CD14-positive monocyte (primary cell): ENCODE data around the gene RSAD2. TPM values are rescaled to one million over a fixed set of nuclear protein-coding genes. Genes with fewer than 3 reads are reported as not detected.

ENCODE experiments used
- DNase-seq, 3 donors: peaks; one replicate each; pipeline ENCODE4 v3.0.0-alpha.2; 2011 to 2022
- H2AFZ ChIP-seq: 2 replicates; pipeline ENCODE4 v1.6.0; 2012; ENCODE audit warnings: mild to moderate bottlenecking, low read depth, low read length, inconsistent platforms; ENCODE audit not compliant: insufficient read depth, poor library complexity, severe bottlenecking
- H3K27ac ChIP-seq, 2 donors: 1 replicate in 1 of 2; 2 replicates in 1 of 2; pipeline ENCODE4 v1.5.1; 2012 to 2013; ENCODE audit warnings: low read length in 2 of 2, control low read depth in 1 of 2, inconsistent platforms in 1 of 2, low read depth in 1 of 2, mild to moderate bottlenecking in 1 of 2
- H3K27me3 ChIP-seq, 2 donors: one replicate each; pipeline versions ENCODE4 v1.6.0 to v1.6.1; 2011 to 2013; ENCODE audit warnings: low read length in 2 of 2; ENCODE audit not compliant: control insufficient read depth in 2 of 2, insufficient read depth in 2 of 2
- H3K36me3 ChIP-seq, 2 donors: replicated peaks in 1 of 2; 1 replicate in 1 of 2; 2 replicates in 1 of 2; pipeline versions ENCODE4 v1.5.1 to v1.6.1; 2012 to 2013; ENCODE audit warnings: low read length in 2 of 2, control low read depth in 1 of 2, inconsistent platforms in 1 of 2, mild to moderate bottlenecking in 1 of 2; ENCODE audit not compliant: insufficient read depth in 2 of 2, control insufficient read depth in 1 of 2
- H3K4me1 ChIP-seq, 2 donors: 1 replicate in 1 of 2; 2 replicates in 1 of 2; pipeline versions ENCODE4 v1.5.1 to v1.6.1; 2012 to 2013; ENCODE audit warnings: low read length in 2 of 2, control low read depth in 1 of 2, inconsistent platforms in 1 of 2, mild to moderate bottlenecking in 1 of 2, moderate library complexity in 1 of 2; ENCODE audit not compliant: insufficient read depth in 2 of 2, control insufficient read depth in 1 of 2
- H3K4me2 ChIP-seq: replicated peaks from 2 replicates; pipeline ENCODE3; 2012; ENCODE audit warnings: low read length, moderate library complexity, mild to moderate bottlenecking; ENCODE audit not compliant: poor library complexity, severe bottlenecking; ENCODE audit errors: extremely low read depth
- H3K4me3 ChIP-seq, 3 experiments: fragments of 200-600 bp in 1 of 3; sonication (generic) in 1 of 3; replicated peaks in 1 of 3; 1 replicate in 2 of 3; 2 replicates in 1 of 3; pipeline ENCODE4 v1.5.1; 2011 to 2013; ENCODE audit warnings: low read length in 3 of 3, mild to moderate bottlenecking in 3 of 3, control low read depth in 2 of 3, low read depth in 2 of 3, inconsistent platforms in 1 of 3, moderate library complexity in 1 of 3
- H3K79me2 ChIP-seq: 2 replicates; pipeline ENCODE4 v1.6.0; 2012; ENCODE audit warnings: mild to moderate bottlenecking, control low read depth, inconsistent platforms, low read length, moderate library complexity; ENCODE audit not compliant: insufficient read depth
- H3K9ac ChIP-seq: 2 replicates; pipeline ENCODE4 v1.6.0; 2017; ENCODE audit warnings: low read length, mild to moderate bottlenecking; ENCODE audit not compliant: insufficient read depth, poor library complexity, severe bottlenecking
- H3K9me3 ChIP-seq, 2 donors: replicated peaks in 1 of 2; 1 replicate in 1 of 2; 2 replicates in 1 of 2; pipeline versions ENCODE4 v1.5.1 to v1.6.1; 2012 to 2013; ENCODE audit warnings: low read length in 2 of 2, control low read depth in 1 of 2; ENCODE audit not compliant: control insufficient read depth in 1 of 2, insufficient read depth in 1 of 2
- H4K20me1 ChIP-seq: 2 replicates; pipeline ENCODE4 v1.6.0; 2012; ENCODE audit warnings: mild to moderate bottlenecking, low read length, control low read depth, moderate library complexity; ENCODE audit not compliant: insufficient read depth
- H3K27ac Mint-ChIP-seq, 7 donors: one replicate each; pipeline ENCODE4 v1.8.0; 2020; ENCODE audit warnings: mild to moderate bottlenecking in 7 of 7, mixed read lengths in 7 of 7, moderate library complexity in 6 of 7, inconsistent platforms in 2 of 7
- H3K27me3 Mint-ChIP-seq, 3 donors: one replicate each; pipeline ENCODE4 v1.8.0; 2021 to 2022; ENCODE audit warnings: low read depth in 3 of 3, mild to moderate bottlenecking in 3 of 3, mixed read lengths in 3 of 3, moderate library complexity in 3 of 3, inconsistent platforms in 1 of 3
- H3K36me3 Mint-ChIP-seq, 2 donors: one replicate each; pipeline ENCODE4 v1.8.0; 2020; ENCODE audit warnings: mixed read lengths in 2 of 2, inconsistent platforms in 1 of 2, mild to moderate bottlenecking in 1 of 2
- H3K4me1 Mint-ChIP-seq: one replicate; pipeline ENCODE4 v1.8.0; 2020; ENCODE audit warnings: mild to moderate bottlenecking, mixed read lengths
- H3K4me3 Mint-ChIP-seq, 2 donors: one replicate each; pipeline ENCODE4 v1.8.0; 2020; ENCODE audit warnings: mild to moderate bottlenecking in 2 of 2, mixed read lengths in 2 of 2, moderate library complexity in 1 of 2
- H3K9me3 Mint-ChIP-seq, 7 donors: one replicate each; pipeline ENCODE4 v1.8.0; 2020 to 2022; ENCODE audit warnings: mixed read lengths in 7 of 7, mild to moderate bottlenecking in 6 of 7, moderate library complexity in 6 of 7, inconsistent platforms in 2 of 7
- CTCF ChIP-seq: fragments of 200-600 bp; IDR thresholded peaks from one replicate; pipeline ENCODE4 v1.8.0; 2022; ENCODE audit warnings: antibody characterized with exemption, mild to moderate bottlenecking
- WGBS: methylation state at CpG from one replicate; pipeline ENCODE4 v1.1.5; 2013; ENCODE audit warnings: missing lambda C conversion rate; ENCODE audit not compliant: insufficient coverage; 5-methylcytosine and 5-hydroxymethylcytosine counted together
- intact Hi-C, 2 donors: fragments of 100-400 bp; cut with micrococcal nuclease; formaldehyde crosslinking; loops; one replicate each; pipeline versions ENCODE4 v1.15.0 to v1.15.1; 2023
- polyA plus RNA-seq, 3 donors: library from polyadenylated mRNA; depleted of rRNA in 1 of 3; unstranded in 2 of 3; stranded (reverse) in 1 of 3; fragments of 300-500 nt in 2 of 3; fragments of >200 nt in 1 of 3; fragmentation: Illumina TruSeq in 2 of 3; gene quantifications; 1 replicate in 2 of 3; 2 replicates in 1 of 3; pipeline ENCODE4 v1.2.3, GENCODE V29; 2012 to 2021

The RSAD2 gene
- polyA plus RNA-seq, 3 donors, result 6.0 to 12.6 (median 10.3) TPM

DNA sequence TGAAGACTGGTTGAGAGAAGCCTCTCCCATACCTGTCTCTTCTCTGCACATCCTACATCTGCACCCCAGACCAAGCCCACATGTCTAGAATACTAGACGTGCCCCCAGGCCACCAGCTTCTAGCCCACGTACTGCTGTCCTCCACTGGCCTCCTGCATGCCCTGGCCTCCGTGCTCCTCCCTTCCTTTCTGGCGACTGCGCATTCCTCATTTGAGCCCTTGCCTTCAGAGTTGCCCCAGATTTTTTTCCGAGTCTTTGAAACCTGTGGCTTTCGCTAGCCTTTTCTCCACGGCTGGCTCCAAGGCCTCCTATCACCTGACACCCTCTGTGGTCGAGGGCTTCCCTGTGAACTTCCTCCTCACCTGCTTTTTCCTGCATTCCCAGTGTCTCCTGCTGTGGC, 50.9 kb downstream of the RSAD2 start:
- H3K9me3 ChIP-seq, result peaks cover 0 to 3% of the 10 kb centered on the region in 2 donors

GRCh38 chr2:6929196-6929819, 51.7 kb downstream of the RSAD2 start:
- H3K4me3 ChIP-seq, result no peak overlapping the region
- no peak overlapping the region for H2AFZ ChIP-seq
- H3K27me3 Mint-ChIP-seq, result no peaks in the 10 kb centered on the region
- no CpG with 5 or more reads among the region's 6 CpGs for WGBS
- H3K9me3 ChIP-seq, result peaks cover 0 to 3% of the 10 kb centered on the region in 2 donors
- no peaks in the 10 kb centered on the region for H3K36me3 ChIP-seq
- peaks cover 25% of the 10 kb centered on the region for H3K79me2 ChIP-seq
- no peaks in the 10 kb centered on the region for H3K27me3 ChIP-seq
- no peak for DNase-seq
- no peak overlapping the region for H3K4me3 Mint-ChIP-seq
- peaks cover 0 to 8% of the 10 kb centered on the region in 2 donors for H3K4me1 ChIP-seq
- intact Hi-C loops, result no loop called here
- peaks cover 0 to 7% (median 0%) of the 10 kb centered on the region in 7 donors for H3K9me3 Mint-ChIP-seq
- H3K4me1 Mint-ChIP-seq, result peaks cover 26% of the 10 kb centered on the region
- no peak overlapping the region for H3K9ac ChIP-seq
- no peak overlapping the region for H3K27ac ChIP-seq
- H3K36me3 Mint-ChIP-seq, result peaks cover 2% of the 10 kb centered on the region in 2 donors
- H3K4me2 ChIP-seq, result no peak overlapping the region
- no peak overlapping the region for H3K27ac Mint-ChIP-seq
- TF ChIP-seq CTCF, result no peak
- no peaks in the 10 kb centered on the region for H4K20me1 ChIP-seq

More for the DNA sequence above, 50.9 kb downstream of the RSAD2 start:
- no peak overlapping the region for H3K9ac ChIP-seq
- peaks cover 19% of the 10 kb centered on the region for H3K79me2 ChIP-seq
- H3K27me3 ChIP-seq, result no peaks in the 10 kb centered on the region
- H3K4me3 ChIP-seq, result no peak overlapping the region
- no peak overlapping the region for H3K27ac ChIP-seq
- Mint-ChIP-seq H3K9me3 (peaks cover 0 to 7% (median 0%) of the 10 kb centered on the region in 7 donors), H3K27ac (no peak overlapping the region), H3K4me3 (no peak overlapping the region), H3K36me3 (peaks cover 2 to 5% of the 10 kb centered on the region in 2 donors), H3K4me1 (peaks cover 22% of the 10 kb centered on the region), H3K27me3 (peaks cover 0 to 2% (median 0%) of the 10 kb centered on the region in 3 donors)
- TF ChIP-seq CTCF, result no peak
- WGBS, result 70% methylated on average over 9 of the region's 9 CpGs
- no peaks in the 10 kb centered on the region for H4K20me1 ChIP-seq
- H3K4me2 ChIP-seq, result no peak overlapping the region
- H3K36me3 ChIP-seq, result no peaks in the 10 kb centered on the region
- H3K4me1 ChIP-seq, result no peaks in the 10 kb centered on the region
- no peak overlapping the region for H2AFZ ChIP-seq
- intact Hi-C loops, result no loop called here
- no peak for DNase-seq
